ENCODE results near the gene SPG7. TPM values are rescaled to one million over a fixed set of nuclear protein-coding genes. Genes with fewer than 3 reads are reported as not detected.
"Not testable (repeated sequence)": the region's sequence is repeated elsewhere in the genome, so short reads cannot be mapped to it uniquely, and the experiment has no call there.

Gene SPG7
- total RNA-seq, 2 donors from 2014 or later = 97.7 to 114 TPM

- H3K9me3 Mint-ChIP-seq = no peaks in the 10 kb centered on the region
- DNase-seq (ENCODE audit: low spot score in 2 of 2) (no peak), ATAC-seq (no peak)
- peaks cover 34 to 35% of the 10 kb centered on the region in 2 donors for H3K36me3 Mint-ChIP-seq
- peak overlapping the region; percentile 98 to 99 for H3K27ac Mint-ChIP-seq
These were observed 53.8 kb downstream of the SPG7 start for GRCh38 chr16:89561884-89562599.

GRCh38 chr16:89562939-89563338, 54.7 kb downstream of the SPG7 start:
- ATAC-seq = no peak
- Mint-ChIP-seq H3K27ac (peak overlapping the region; percentile 98 to 99), H3K9me3 (no peaks in the 10 kb centered on the region), H3K36me3 (peaks cover 34 to 35% of the 10 kb centered on the region in 2 donors)
- DNase-seq (ENCODE audit: low spot score in 2 of 2) = no peak

GRCh38 chr16:89563639-89564392, 55.6 kb downstream of the SPG7 start:
- Mint-ChIP-seq H3K9me3 (no peaks in the 10 kb centered on the region), H3K27ac (peak overlapping the region; percentile 95 to 99), H3K36me3 (peaks cover 34 to 35% of the 10 kb centered on the region in 2 donors)
- no peak for DNase-seq (ENCODE audit: low spot score in 2 of 2)
- ATAC-seq = no peak

- no peak for ATAC-seq
- DNase-seq (ENCODE audit: low spot score in 2 of 2) = no peak
- Mint-ChIP-seq H3K9me3 (no peaks in the 10 kb centered on the region), H3K27ac (peak overlapping the region; percentile 58 to 95), H3K36me3 (peaks cover 34 to 35% of the 10 kb centered on the region in 2 donors)
These were observed 56.5 kb downstream of the SPG7 start for GRCh38 chr16:89564476-89565255.

- H3K9me3 Mint-ChIP-seq = no peaks in the 10 kb centered on the region
- H3K27ac Mint-ChIP-seq = peak overlapping the region; percentile 58 to 95
- H3K36me3 Mint-ChIP-seq = peaks cover 29 to 30% of the 10 kb centered on the region in 2 donors
- ATAC-seq = peak in 1 of 2 donors; percentile 1
- DNase-seq (ENCODE audit: low spot score in 2 of 2) = no peak
These were observed 57.0 kb downstream of the SPG7 start for GRCh38 chr16:89565256-89565505.

GRCh38 chr16:89565506-89566372, 57.5 kb downstream of the SPG7 start:
- Mint-ChIP-seq H3K27ac (peak overlapping the region; percentile 58 to 95), H3K9me3 (no peaks in the 10 kb centered on the region), H3K36me3 (peaks cover 28% of the 10 kb centered on the region in 2 donors)
- peak in 1 of 2 donors; percentile 74 for DNase-seq (ENCODE audit: low spot score in 2 of 2)
- ATAC-seq = peak; percentile 32 to 33

GRCh38 chr16:89567656-89568594, 59.7 kb downstream of the SPG7 start:
- no peaks in the 10 kb centered on the region for H3K9me3 Mint-ChIP-seq
- peaks cover 10% of the 10 kb centered on the region in 2 donors for H3K36me3 Mint-ChIP-seq
- ATAC-seq (no peak), DNase-seq (ENCODE audit: low spot score in 2 of 2) (no peak)
- H3K27ac Mint-ChIP-seq = peak overlapping the region in 1 of 2 donors; percentile 86

- DNase-seq (ENCODE audit: low spot score in 2 of 2) (no peak), ATAC-seq (peak in 1 of 2 donors; percentile 6)
- Mint-ChIP-seq H3K9me3 (no peaks in the 10 kb centered on the region), H3K27ac (peak overlapping the region in 1 of 2 donors; percentile 24), H3K36me3 (peaks cover 0 to 4% of the 10 kb centered on the region in 2 donors)
These were observed 61.5 kb downstream of the SPG7 start for GRCh38 chr16:89569506-89570341.

GRCh38 chr16:89570342-89570923, 62.2 kb downstream of the SPG7 start:
- no peaks in the 10 kb centered on the region for H3K9me3 Mint-ChIP-seq
- no peaks in the 10 kb centered on the region for H3K36me3 Mint-ChIP-seq
- DNase-seq (ENCODE audit: low spot score in 2 of 2) = no peak
- no peak for ATAC-seq
- no peak overlapping the region for H3K27ac Mint-ChIP-seq

- peak in 1 of 2 donors; percentile 4 for ATAC-seq
- H3K27ac Mint-ChIP-seq, H3K36me3 Mint-ChIP-seq: not testable (repeated sequence)
These were observed 62.9 kb downstream of the SPG7 start for GRCh38 chr16:89570983-89571598.

GRCh38 chr16:89571636-89572035, 63.4 kb downstream of the SPG7 start:
- no peak for DNase-seq (ENCODE audit: low spot score in 2 of 2)

More at GRCh38 chr16:89570983-89571598, 62.9 kb downstream of the SPG7 start:
- DNase-seq (ENCODE audit: low spot score in 2 of 2); H3K9me3 Mint-ChIP-seq: not testable (repeated sequence)

GRCh38 chr16:89572073-89572484, 63.9 kb downstream of the SPG7 start:
- DNase-seq (ENCODE audit: low spot score in 2 of 2) (no peak), ATAC-seq (no peak)
- Mint-ChIP-seq H3K36me3 (no peaks in the 10 kb centered on the region), H3K9me3 (no peaks in the 10 kb centered on the region), H3K27ac (no peak overlapping the region)

More at GRCh38 chr16:89571636-89572035, 63.4 kb downstream of the SPG7 start:
- no peaks in the 10 kb centered on the region for H3K9me3 Mint-ChIP-seq
- no peaks in the 10 kb centered on the region for H3K36me3 Mint-ChIP-seq
- ATAC-seq = peak in 1 of 2 donors; percentile 1
- no peak overlapping the region for H3K27ac Mint-ChIP-seq

GRCh38 chr16:89572485-89573205, 64.4 kb downstream of the SPG7 start:
- ATAC-seq (no peak), DNase-seq (ENCODE audit: low spot score in 2 of 2) (no peak)
- Mint-ChIP-seq H3K9me3 (no peaks in the 10 kb centered on the region), H3K27ac (no peak overlapping the region), H3K36me3 (no peaks in the 10 kb centered on the region)

Data from activated naive CD4-positive, alpha-beta T cell treated with anti-CD3 and anti-CD28 coated beads, Interleukin-2, amount 50 U/mL, for 72 hours (primary cell).